HG03159 (cell line): ENCODE results near the gene DSE.
A peak's percentile ranks its signal among the peaks of the same experiment; 100 is the strongest.
"Not testable (repeated sequence)": the region's sequence is repeated elsewhere in the genome, so short reads cannot be mapped to it uniquely, and the experiment has no call there.

Experiments used
- ATAC-seq: cut with Tn5 transposase; IDR thresholded peaks from one replicate; pipeline ENCODE4 v1.9.1; 2021; ENCODE audit warnings: mild to moderate bottlenecking, moderate library complexity; ENCODE audit not compliant: unreplicated experiment

DSE gene

DNA sequence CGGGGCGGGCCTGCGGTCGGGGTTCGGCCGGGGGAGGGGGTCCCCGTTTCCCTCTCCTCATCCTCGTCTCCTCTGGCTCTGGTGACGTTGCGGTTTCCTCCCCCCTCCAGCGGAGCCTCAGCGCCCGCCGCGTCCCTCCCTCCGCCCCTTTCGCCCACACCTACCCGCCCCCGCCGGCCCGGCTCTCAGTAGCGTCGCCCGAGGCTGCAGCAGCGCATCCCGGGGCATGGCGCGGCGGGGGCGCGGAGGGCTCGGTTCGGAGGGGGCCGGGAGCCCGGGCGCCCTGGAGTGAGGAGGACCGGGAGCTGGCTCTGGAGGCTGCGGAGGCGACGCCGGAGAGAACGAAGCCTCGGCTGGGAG, at the start of gene DSE:
DSE (plus strand) TSS at position 188 of the 360 bp plus-strand sequence. CDS start 28,304 bp downstream, outside the sequence.
- ATAC-seq: peak; percentile 68

DNA sequence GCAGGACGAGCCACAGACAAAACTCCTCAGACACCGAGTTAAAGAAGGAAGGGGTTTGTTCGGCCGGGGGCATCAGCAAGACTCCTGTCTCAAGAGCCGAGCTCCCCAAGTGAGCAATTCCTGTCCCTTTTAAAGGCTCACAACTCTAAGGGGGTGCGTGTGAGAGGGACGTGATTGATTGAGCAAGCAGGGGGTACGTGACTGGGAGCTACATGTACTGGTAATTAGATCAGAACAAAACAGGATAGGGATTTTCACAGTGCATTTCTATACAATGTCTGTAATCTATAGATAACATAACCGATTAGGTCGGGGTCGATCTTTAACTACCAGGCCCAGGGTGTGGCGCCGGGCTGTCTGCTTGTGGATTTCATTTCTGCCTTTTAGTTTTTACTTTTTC, 48.8 kb upstream of the DSE start:
- ATAC-seq: not testable (repeated sequence)

DNA sequence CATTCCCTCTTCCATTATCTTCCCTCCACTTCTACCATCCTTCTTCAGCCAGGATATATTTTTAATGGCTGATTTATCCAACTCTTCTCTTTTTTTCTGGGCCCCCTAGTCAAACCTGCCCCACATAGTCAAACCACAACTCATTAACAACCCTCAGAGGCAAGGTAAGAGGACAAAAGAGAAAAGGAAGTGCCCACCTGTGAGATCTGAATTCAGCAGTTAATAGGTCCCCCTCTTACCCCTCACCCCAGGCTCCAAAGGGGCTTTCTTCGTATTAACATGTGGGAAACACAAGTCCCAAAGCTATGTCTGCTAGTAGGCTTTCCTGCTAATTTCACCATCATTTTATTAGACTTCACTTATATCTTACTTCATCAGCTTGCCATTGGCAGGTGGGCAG, 46.9 kb upstream of the DSE start:
- no peak for ATAC-seq

GRCh38 chr6:116325634-116326132, 45.1 kb upstream of the DSE start:
- ATAC-seq: not testable (repeated sequence)

DNA sequence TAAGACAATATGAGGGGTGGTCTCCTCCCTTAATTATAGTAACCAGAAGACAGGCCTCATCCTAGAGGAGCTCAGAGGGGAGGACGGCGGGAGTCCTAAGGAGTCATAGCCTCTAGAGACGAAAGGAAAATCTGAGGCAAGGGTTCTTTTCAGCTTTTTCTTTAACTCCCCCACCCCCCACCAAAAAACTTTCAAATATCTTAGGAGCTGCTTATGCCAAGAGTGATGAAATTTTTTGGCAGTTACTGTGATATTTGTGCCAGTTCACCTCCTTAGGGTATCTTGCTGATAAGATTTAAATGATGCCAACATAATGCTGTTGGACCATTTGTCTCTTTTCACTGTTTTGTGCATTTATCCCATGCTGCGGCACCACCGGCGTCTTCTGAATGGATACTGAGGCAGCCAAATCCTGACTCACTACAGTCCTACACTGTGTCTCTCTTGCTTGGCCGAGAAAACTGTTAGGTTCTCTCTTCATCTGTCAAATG, 44.5 kb upstream of the DSE start:
- ATAC-seq: no peak

- no peak for ATAC-seq
These were observed 43.8 kb upstream of the DSE start for GRCh38 chr6:116326996-116327395.

DNA sequence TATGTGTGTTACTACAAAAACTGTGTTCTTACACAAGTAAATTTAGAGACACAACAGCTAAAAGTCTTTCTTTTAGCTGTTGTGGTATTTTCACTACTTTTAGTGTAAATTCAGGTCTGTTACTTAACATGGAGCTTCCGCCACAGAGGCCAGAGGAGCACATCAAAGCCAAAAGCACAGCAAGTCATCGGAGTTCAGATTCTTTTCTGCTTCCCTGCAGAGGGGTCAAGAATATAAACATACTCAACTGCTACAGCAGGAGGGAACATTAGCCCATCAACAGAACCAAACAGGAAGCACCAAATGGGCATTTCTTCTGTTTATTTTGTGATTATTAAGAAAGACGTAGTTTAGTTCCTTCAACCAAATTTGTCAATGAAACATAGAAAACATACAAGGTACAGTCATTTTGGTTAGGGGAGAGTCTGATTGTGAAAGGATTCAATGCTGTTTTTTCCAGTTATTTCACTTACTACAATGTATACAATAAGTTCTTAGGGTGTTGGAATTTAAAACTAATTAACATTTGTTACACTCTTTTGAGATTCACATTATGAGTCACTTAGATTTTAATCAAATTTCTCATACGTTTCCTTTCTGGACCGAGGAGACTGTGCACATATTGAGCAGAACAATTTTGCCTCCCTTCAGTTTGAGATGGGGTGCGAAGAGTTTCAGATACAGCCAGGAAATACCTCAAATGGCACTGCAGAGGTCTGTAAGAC, 42.8 kb upstream of the DSE start:
- ATAC-seq: no peak

- ATAC-seq: no peak
These were observed 42.2 kb upstream of the DSE start for GRCh38 chr6:116328528-116328903.

DNA sequence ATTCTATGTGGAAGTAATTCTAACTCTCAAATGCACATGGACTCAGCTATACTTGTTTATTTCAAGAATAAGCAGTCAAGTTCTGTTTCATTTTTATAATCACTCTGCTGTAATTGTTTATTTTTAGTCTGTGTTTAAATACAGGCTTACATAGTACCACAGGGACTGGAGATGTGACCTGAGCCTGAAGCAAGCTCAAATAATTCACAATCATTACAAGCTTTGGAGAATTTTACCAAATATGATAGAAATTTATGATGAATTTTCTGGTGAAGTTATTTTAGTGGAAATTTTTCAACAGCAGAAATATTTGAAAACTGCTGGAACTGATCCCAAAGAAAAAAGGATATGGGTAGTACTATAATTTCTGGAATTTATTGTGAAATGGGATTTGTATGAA, 41.6 kb upstream of the DSE start:
- ATAC-seq: no peak

- ATAC-seq: no peak
These were observed 40.2 kb upstream of the DSE start for GRCh38 chr6:116330511-116330910.

- no peak for ATAC-seq
These were observed 38.7 kb upstream of the DSE start for GRCh38 chr6:116332096-116332495.

GRCh38 chr6:116334638-116335409, 35.9 kb upstream of the DSE start:
- not testable (repeated sequence) for ATAC-seq

- ATAC-seq: no peak
These were observed 35.0 kb upstream of the DSE start for GRCh38 chr6:116335612-116336215.

GRCh38 chr6:116338943-116339342, 31.8 kb upstream of the DSE start:
- ATAC-seq: no peak

- ATAC-seq: not testable (repeated sequence)
These were observed 30.1 kb upstream of the DSE start for GRCh38 chr6:116340625-116341024.

- ATAC-seq: no peak
These were observed 21.5 kb upstream of the DSE start for GRCh38 chr6:116349216-116349615.

GRCh38 chr6:116351101-116351500, 19.6 kb upstream of the DSE start:
- no peak for ATAC-seq

DNA sequence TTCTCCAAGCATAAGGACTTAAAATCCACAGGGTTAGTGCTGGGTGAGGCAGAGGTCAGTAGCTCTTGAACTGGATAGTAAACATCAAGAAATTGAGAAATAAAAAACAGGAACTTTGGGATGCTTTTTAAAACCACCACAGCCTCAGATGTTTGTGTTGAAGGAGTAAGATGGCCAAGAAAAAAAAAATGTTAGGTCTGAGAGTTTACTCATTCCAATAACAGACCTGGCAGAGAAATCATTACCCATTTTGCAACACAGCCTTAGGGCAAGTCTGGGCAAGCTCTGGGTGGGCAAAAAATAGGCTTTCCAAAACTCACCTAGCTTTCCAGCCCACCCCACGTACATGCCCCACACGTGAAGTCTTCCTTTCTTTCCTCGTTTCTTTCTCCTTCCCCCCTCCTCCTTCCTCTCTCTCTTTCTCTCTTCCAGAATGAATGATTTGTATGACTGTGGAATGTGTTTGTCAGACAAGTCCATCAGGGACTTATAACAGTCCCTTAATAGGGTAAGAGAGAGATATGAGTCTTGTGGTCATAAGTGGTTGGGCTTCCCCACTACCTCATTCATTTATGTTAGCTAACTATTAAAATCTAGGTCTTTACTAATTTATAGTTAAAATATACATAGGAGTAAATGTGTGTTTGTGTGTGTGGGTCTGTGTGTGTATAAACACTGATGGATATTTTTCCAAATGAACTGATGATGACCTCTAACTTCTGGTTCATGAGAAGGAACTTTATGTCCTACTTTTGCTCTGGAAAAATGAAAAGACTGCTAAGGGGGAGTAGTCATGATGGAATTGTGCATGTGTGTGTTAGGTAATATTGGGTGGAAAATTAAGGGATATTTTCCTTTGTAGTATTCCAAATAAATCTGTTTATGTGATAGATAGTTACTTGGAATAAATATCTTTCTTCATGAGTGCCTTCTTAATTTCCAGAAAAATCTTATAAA, 18.0 kb upstream of the DSE start:
- peak; percentile 79 for ATAC-seq

- ATAC-seq: no peak
These were observed 16.5 kb upstream of the DSE start for GRCh38 chr6:116354236-116354635.

GRCh38 chr6:116355796-116356195, 15.0 kb upstream of the DSE start:
- no peak for ATAC-seq
